Activated CD8-positive, alpha-beta T cell treated with anti-CD3 and anti-CD28 coated beads, Interleukin-2, amount 10 ng/mL, durations not matched to agents 7 days and 5 days (primary cell): ENCODE data around the gene TNFRSF19. TPM values are rescaled to one million over a fixed set of nuclear protein-coding genes. Genes with fewer than 3 reads are reported as not detected.

Source experiments
- ATAC-seq: fragments of 150-1000 bp; cut with Tn5 transposase; one replicate; pipeline ENCODE4 v1.10.0; 2021; ENCODE audit warnings: moderate library complexity
- CTCF ChIA-PET: fragments of 350-600 bp; sonication (Branson Sonifier 250); formaldehyde crosslinking; loops from one replicate; lab custom pipeline; 2021; ENCODE audit warnings: antibody characterized with exemption; lab: Charles Lee
- POLR2A ChIA-PET: fragments of 350-600 bp; sonication (Branson Sonifier 250); formaldehyde crosslinking; loops from one replicate; lab custom pipeline; 2021; ENCODE audit warnings: antibody characterized with exemption; lab: Charles Lee
- DNase-seq: peaks from one replicate; pipeline ENCODE4 v3.0.0-alpha.2; 2020
- H3K27ac Mint-ChIP-seq: one replicate; pipeline ENCODE4 v1.8.0; 2021; ENCODE audit warnings: mild to moderate bottlenecking, mixed read lengths
- H3K27me3 Mint-ChIP-seq: one replicate; pipeline ENCODE4 v1.8.0; 2021; ENCODE audit warnings: low read depth, mixed read lengths
- H3K36me3 Mint-ChIP-seq: one replicate; pipeline ENCODE4 v1.8.0; 2021; ENCODE audit warnings: low read depth, mixed read lengths
- H3K4me1 Mint-ChIP-seq: one replicate; pipeline ENCODE4 v1.8.0; 2021; ENCODE audit warnings: low read depth, mixed read lengths
- H3K4me3 Mint-ChIP-seq: one replicate; pipeline ENCODE4 v1.8.0; 2021; ENCODE audit warnings: mild to moderate bottlenecking, mixed read lengths
- H3K9me3 Mint-ChIP-seq: one replicate; pipeline ENCODE4 v1.8.0; 2022; ENCODE audit warnings: mixed read lengths; ENCODE audit not compliant: insufficient read depth
- total RNA-seq, 2 experiments: library from RNA; stranded (reverse); gene quantifications; one replicate each; pipeline ENCODE4 v1.2.3, GENCODE V29; 2021

The TNFRSF19 gene
- total RNA-seq, 2 experiments from 2014 or later, result 0.11 TPM; not detected in 1

GRCh38 chr13:23686948-23687347, 116.7 kb downstream of the TNFRSF19 start:
- peaks cover 6% of the 10 kb centered on the region for H3K36me3 Mint-ChIP-seq
- ATAC-seq, result no peak
- no peak overlapping the region for H3K4me3 Mint-ChIP-seq
- no peaks in the 10 kb centered on the region for H3K4me1 Mint-ChIP-seq
- no peaks in the 10 kb centered on the region for H3K27me3 Mint-ChIP-seq
- DNase-seq, result no peak
- peaks cover 17% of the 10 kb centered on the region for H3K9me3 Mint-ChIP-seq
- ChIA-PET CTCF (interaction anchor here (0.6 kb wide), 1 partner anchor 17 kb away, joined by 4 read pairs; no protein-coding TSS in a partner anchor), POLR2A (no interaction called here)
- H3K27ac Mint-ChIP-seq, result no peak overlapping the region

- ChIA-PET POLR2A (no interaction called here), CTCF (interaction anchor here (0.6 kb wide), 1 partner anchor 16 kb away, joined by 4 read pairs; no protein-coding TSS in a partner anchor)
- Mint-ChIP-seq H3K27me3 (no peaks in the 10 kb centered on the region), H3K27ac (no peak overlapping the region), H3K4me1 (no peaks in the 10 kb centered on the region), H3K4me3 (no peak overlapping the region), H3K36me3 (peaks cover 6% of the 10 kb centered on the region), H3K9me3 (peaks cover 17% of the 10 kb centered on the region)
- DNase-seq (no peak), ATAC-seq (no peak)
Measured at GRCh38 chr13:23687614-23688013, 117.4 kb downstream of the TNFRSF19 start.

- Mint-ChIP-seq H3K4me1 (no peaks in the 10 kb centered on the region), H3K4me3 (no peak overlapping the region), H3K36me3 (peaks cover 6% of the 10 kb centered on the region), H3K9me3 (peaks cover 15% of the 10 kb centered on the region), H3K27me3 (no peaks in the 10 kb centered on the region), H3K27ac (no peak overlapping the region)
- POLR2A ChIA-PET, result no interaction called here
- ATAC-seq, result no peak
- CTCF ChIA-PET, result no interaction called here
- no peak for DNase-seq
Measured at GRCh38 chr13:23688336-23688735, 118.1 kb downstream of the TNFRSF19 start.

- POLR2A ChIA-PET, result no interaction called here
- H3K27me3 Mint-ChIP-seq, result no peaks in the 10 kb centered on the region
Measured at GRCh38 chr13:23690668-23691067, 120.5 kb downstream of the TNFRSF19 start.

GRCh38 chr13:23692816-23693215, 122.6 kb downstream of the TNFRSF19 start:
- no peak overlapping the region for H3K4me3 Mint-ChIP-seq
- H3K4me1 Mint-ChIP-seq, result peaks cover 15% of the 10 kb centered on the region
- no peak for DNase-seq
- H3K9me3 Mint-ChIP-seq, result no peaks in the 10 kb centered on the region
- H3K27me3 Mint-ChIP-seq, result no peaks in the 10 kb centered on the region
- POLR2A ChIA-PET, result no interaction called here
- no peak overlapping the region for H3K27ac Mint-ChIP-seq
- H3K36me3 Mint-ChIP-seq, result no peaks in the 10 kb centered on the region
- no peak for ATAC-seq
- CTCF ChIA-PET, result interaction anchor here (1.0 kb wide), 1 partner anchor 62 kb away, joined by 3 read pairs; no protein-coding TSS in a partner anchor

More at GRCh38 chr13:23690668-23691067, 120.5 kb downstream of the TNFRSF19 start:
- no peak for ATAC-seq
- no peak overlapping the region for H3K27ac Mint-ChIP-seq
- peaks cover 2% of the 10 kb centered on the region for H3K4me1 Mint-ChIP-seq
- H3K36me3 Mint-ChIP-seq, result peaks cover 2% of the 10 kb centered on the region
- CTCF ChIA-PET, result interaction anchor here (0.8 kb wide), 1 partner anchor 10 kb away, joined by 4 read pairs; no protein-coding TSS in a partner anchor
- DNase-seq, result no peak
- H3K9me3 Mint-ChIP-seq, result peaks cover 2% of the 10 kb centered on the region
- H3K4me3 Mint-ChIP-seq, result no peak overlapping the region

DNA sequence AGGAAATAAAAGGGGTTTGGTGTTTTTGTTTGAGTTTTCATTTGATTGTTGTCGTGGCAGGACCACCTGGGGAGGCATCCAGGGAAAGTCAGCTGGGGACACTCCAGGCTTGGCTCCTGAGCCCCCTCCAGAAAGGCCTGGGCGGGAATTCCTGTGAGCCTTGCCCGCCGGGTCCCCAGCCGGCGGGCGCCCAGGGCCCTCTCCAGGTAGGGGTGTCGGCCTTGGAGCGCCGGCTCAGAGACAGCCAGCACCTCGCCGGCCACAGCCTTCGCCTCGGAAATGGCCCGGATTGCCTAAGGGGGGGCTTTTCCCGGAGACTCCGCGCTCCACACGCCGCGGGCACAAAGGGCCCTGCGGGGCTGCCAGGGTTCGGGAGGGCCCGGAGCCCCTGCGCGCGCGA, 125.0 kb downstream of the TNFRSF19 start:
- POLR2A ChIA-PET, result no interaction called here
- H3K4me1 Mint-ChIP-seq, result peaks cover 18% of the 10 kb centered on the region

DNA sequence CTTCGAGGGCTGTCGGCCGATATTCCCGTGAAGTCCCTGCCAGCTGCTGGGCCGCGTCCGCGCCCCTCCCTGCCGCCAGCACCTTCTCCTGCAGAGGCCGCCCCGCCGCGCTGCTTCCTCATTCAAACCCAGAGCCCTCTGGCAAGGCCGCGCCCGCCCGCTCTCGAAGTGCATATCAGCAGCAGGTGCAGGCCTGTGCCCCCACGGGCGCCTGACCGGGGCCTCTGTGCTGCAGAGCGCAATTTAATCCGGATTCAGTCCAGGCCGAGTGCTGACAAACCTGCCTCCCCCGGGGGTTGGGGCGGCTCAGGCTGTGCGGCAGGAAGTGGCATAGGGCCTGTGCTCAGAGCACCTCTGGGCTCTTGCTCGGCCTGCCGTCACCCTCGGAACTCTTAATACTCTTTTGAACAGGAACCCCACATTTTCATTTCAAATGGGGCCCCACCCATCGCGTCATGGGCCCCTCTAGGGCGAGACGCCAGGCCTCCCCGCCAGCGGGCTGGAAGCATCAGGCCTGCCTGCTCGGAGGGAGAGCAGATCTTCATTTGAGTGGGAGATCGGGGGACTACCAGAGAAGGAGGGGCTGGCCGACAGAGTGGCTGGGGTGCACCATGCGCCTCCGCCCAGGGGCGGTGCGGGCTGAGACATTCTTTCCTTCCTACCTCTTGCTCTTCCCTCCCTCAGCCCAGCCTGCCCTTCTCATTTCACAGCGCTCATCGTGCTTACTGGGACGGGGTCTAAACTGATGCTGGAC, 125.7 kb downstream of the TNFRSF19 start:
- H3K4me3 Mint-ChIP-seq, result peak overlapping the region; percentile 71
- H3K9me3 Mint-ChIP-seq, result no peaks in the 10 kb centered on the region
- no peaks in the 10 kb centered on the region for H3K36me3 Mint-ChIP-seq
- DNase-seq, result peak; percentile 81
- H3K27ac Mint-ChIP-seq, result peak overlapping the region; percentile 97
- H3K4me1 Mint-ChIP-seq, result peaks cover 18% of the 10 kb centered on the region
- POLR2A ChIA-PET, result interaction anchor here (0.7 kb wide), 1 partner anchor 56 kb away, joined by 3 read pairs; no protein-coding TSS in a partner anchor
- H3K27me3 Mint-ChIP-seq, result no peaks in the 10 kb centered on the region
- CTCF ChIA-PET, result no interaction called here
- peak; percentile 98 for ATAC-seq

More for the DNA sequence above, 125.0 kb downstream of the TNFRSF19 start:
- Mint-ChIP-seq H3K4me3 (no peak overlapping the region), H3K36me3 (no peaks in the 10 kb centered on the region), H3K27ac (peak overlapping the region; percentile 71), H3K9me3 (no peaks in the 10 kb centered on the region), H3K27me3 (no peaks in the 10 kb centered on the region)
- ATAC-seq, result no peak
- no peak for DNase-seq
- CTCF ChIA-PET, result no interaction called here

GRCh38 chr13:23696610-23697009, 126.4 kb downstream of the TNFRSF19 start:
- POLR2A ChIA-PET, result interaction anchor here (0.7 kb wide), 1 partner anchor 55 kb away, joined by 3 read pairs; no protein-coding TSS in a partner anchor
- H3K4me3 Mint-ChIP-seq, result peak overlapping the region; percentile 71
- CTCF ChIA-PET, result no interaction called here

DNA sequence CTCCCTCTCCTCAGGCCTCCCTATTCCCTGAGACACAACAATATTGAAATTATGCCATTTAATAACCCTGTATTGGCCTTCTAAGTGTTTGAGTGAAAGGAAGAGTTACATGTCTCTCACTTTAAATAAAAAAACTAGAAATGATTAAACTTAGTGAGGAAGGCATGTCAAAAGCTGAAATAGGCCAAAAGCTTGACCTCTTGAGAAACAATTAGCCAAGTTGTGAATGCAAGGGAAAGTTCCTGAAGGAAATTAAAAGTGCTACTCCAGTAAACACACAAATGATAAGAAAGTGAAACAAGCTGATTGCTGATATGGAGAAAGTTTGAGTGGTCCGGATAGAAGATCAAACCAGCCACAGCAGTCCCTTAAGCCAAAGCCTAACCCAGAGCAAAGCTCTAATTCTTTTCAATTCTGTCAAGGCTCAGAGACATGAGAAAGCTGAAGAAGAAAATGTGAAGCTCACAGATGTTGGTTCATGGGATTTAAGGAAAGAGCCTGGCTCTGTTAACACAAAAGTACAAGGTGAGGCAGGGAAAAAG, 127.6 kb downstream of the TNFRSF19 start:
- ChIA-PET CTCF (interaction anchor here (0.9 to 1.4 kb wide), 3 partner anchors 10 to 230 kb away, joined by 3 to 6 read pairs (median 4); no protein-coding TSS in a partner anchor), POLR2A (interaction anchor here (1.7 kb wide), 1 partner anchor 117 kb away, joined by 3 read pairs; no protein-coding TSS in a partner anchor)

More at GRCh38 chr13:23696610-23697009, 126.4 kb downstream of the TNFRSF19 start:
- H3K27me3 Mint-ChIP-seq, result no peaks in the 10 kb centered on the region
- ATAC-seq, result no peak
- H3K27ac Mint-ChIP-seq, result peak overlapping the region; percentile 97
- peaks cover 18% of the 10 kb centered on the region for H3K4me1 Mint-ChIP-seq
- no peaks in the 10 kb centered on the region for H3K9me3 Mint-ChIP-seq
- H3K36me3 Mint-ChIP-seq, result no peaks in the 10 kb centered on the region
- no peak for DNase-seq

GRCh38 chr13:23699271-23699670, 129.1 kb downstream of the TNFRSF19 start:
- ChIA-PET CTCF (interaction anchor here (1.4 kb wide), 1 partner anchor 9 kb away, joined by 6 read pairs; no protein-coding TSS in a partner anchor), POLR2A (interaction anchor here (1.7 kb wide), 1 partner anchor 119 kb away, joined by 3 read pairs; no protein-coding TSS in a partner anchor)
- no peaks in the 10 kb centered on the region for H3K27me3 Mint-ChIP-seq
- H3K9me3 Mint-ChIP-seq, result no peaks in the 10 kb centered on the region
- ATAC-seq, result no peak
- no peak for DNase-seq
- H3K4me1 Mint-ChIP-seq, result peaks cover 18% of the 10 kb centered on the region
- H3K27ac Mint-ChIP-seq, result no peak overlapping the region
- H3K36me3 Mint-ChIP-seq, result no peaks in the 10 kb centered on the region
- H3K4me3 Mint-ChIP-seq, result no peak overlapping the region

More for the DNA sequence above, 127.6 kb downstream of the TNFRSF19 start:
- Mint-ChIP-seq H3K4me1 (peaks cover 18% of the 10 kb centered on the region), H3K27me3 (no peaks in the 10 kb centered on the region), H3K9me3 (no peaks in the 10 kb centered on the region), H3K4me3 (no peak overlapping the region), H3K27ac (no peak overlapping the region), H3K36me3 (no peaks in the 10 kb centered on the region)
- ATAC-seq, result no peak
- DNase-seq, result no peak

GRCh38 chr13:23701186-23701585, 131.0 kb downstream of the TNFRSF19 start:
- ATAC-seq (no peak), DNase-seq (no peak)
- ChIA-PET CTCF (no interaction called here), POLR2A (no interaction called here)
- Mint-ChIP-seq H3K36me3 (no peaks in the 10 kb centered on the region), H3K9me3 (no peaks in the 10 kb centered on the region), H3K4me3 (no peak overlapping the region), H3K4me1 (peaks cover 10% of the 10 kb centered on the region), H3K27ac (no peak overlapping the region), H3K27me3 (no peaks in the 10 kb centered on the region)

GRCh38 chr13:23701636-23702035, 131.4 kb downstream of the TNFRSF19 start:
- no peak for ATAC-seq
- Mint-ChIP-seq H3K4me3 (no peak overlapping the region), H3K9me3 (no peaks in the 10 kb centered on the region), H3K27ac (no peak overlapping the region), H3K36me3 (no peaks in the 10 kb centered on the region), H3K4me1 (peaks cover 6% of the 10 kb centered on the region), H3K27me3 (no peaks in the 10 kb centered on the region)
- POLR2A ChIA-PET, result no interaction called here
- CTCF ChIA-PET, result no interaction called here
- no peak for DNase-seq
